Measurements from ENCODE around the gene SLC9A3.

The SLC9A3 gene

DNA sequence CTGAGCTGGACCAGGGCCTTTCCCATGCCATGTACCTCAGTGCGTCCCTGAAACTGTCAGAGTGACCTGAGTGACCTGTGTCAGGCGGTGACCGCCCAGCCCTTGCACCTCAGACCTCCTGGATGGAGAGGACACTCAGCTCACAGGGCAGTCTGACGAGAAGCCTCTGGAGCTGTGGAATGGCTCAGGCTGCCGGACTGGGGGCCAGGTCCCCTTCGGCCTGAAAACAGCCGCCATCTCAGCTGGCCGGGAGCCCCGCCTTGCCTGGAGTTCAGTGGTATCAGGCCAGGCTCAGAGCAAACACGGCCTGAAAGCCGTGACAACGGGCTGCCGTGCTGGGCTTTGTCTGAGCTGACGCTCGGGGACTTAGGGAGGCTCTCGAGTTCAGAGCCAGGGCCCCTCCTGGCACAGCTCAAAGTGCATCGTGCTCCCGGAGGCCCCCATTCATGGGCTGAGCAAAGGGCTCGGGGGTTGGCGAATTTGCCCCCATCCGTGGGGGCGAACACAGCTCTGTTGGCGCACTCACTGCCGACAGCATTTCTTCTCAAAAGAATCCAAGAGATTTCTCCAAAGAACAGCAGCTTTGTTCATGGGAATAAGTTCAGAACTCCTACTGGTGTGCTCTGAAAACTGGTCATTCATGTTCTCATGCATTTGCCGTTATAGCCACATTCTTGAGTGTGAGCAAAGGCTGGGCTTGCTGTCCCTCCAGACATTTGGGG, 8.4 kb upstream of the SLC9A3 start:
- no peak overlapping the region for H3K4me3 ChIP-seq (ENCODE audit: low read depth, low read length)
- TF ChIP-seq, protein P1, sequence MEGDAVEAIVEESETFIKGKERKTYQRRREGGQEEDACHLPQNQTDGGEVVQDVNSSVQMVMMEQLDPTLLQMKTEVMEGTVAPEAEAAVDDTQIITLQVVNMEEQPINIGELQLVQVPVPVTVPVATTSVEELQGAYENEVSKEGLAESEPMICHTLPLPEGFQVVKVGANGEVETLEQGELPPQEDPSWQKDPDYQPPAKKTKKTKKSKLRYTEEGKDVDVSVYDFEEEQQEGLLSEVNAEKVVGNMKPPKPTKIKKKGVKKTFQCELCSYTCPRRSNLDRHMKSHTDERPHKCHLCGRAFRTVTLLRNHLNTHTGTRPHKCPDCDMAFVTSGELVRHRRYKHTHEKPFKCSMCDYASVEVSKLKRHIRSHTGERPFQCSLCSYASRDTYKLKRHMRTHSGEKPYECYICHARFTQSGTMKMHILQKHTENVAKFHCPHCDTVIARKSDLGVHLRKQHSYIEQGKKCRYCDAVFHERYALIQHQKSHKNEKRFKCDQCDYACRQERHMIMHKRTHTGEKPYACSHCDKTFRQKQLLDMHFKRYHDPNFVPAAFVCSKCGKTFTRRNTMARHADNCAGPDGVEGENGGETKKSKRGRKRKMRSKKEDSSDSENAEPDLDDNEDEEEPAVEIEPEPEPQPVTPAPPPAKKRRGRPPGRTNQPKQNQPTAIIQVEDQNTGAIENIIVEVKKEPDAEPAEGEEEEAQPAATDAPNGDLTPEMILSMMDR (IDR thresholded peaks at IDR 0.05; ENCODE audit: low read depth, low read length): no peak

DNA sequence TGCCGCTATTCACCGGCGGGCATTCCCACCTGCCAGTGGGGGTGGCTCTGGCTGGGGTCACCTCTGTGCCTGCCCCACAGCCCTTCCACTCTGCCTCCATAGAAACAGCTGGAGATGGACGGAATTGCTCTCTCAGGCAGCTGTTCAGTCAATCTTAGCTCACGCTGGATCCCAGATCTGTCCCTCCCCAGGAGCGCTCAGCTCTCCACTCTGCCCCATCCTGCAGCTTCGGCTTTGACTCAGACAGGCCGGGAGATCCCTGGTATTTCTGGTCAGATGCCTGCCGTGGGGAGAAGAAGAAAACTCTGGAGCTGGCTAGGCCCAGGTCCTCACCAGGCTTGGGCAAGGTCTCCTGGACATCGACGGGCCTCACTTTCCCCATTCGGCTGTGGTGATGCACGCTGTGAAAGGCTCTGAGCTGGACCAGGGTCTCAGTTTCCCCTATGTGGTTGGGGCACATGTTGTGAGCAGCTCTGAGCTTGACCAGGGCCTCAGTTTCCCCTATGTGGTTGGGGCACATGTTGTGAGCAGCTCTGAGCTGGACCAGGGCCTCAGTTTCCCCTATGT, 7.6 kb upstream of the SLC9A3 start:
- TF ChIP-seq, protein P1 (IDR thresholded peaks at IDR 0.05; ENCODE audit: low read depth, low read length): no peak
- no peak overlapping the region for H3K4me3 ChIP-seq (ENCODE audit: low read depth, low read length)

DNA sequence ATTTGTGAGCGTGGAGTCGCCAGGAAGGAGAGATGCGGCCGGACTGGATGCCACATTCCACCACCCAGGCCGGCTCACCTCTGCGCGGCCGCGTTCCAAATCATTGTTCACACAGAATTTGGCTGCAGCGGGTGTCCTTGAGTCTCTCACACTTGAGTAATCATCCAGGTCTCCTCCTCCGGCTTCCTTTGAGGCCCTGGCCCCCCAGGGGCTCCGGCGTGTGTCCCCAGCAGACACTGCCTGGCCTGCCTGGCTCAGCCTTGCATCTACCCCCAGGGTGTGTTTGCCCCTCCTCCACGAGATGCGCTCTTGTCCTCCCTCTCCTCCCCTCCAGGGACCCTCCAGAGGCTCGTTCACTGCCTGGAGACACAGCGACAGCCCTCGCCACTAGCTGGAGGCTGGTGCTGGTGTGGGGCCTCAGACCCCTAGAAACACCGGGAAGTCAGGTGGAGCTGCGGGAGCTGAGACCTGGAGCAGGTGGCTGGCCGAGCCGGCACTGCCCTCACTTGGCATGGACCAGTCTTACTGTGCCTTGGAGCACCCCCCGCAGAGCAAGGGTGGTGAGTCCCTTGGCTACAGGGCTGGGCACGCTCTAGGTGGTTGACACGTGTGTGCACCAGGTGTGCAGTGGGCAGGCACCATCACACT, 7.0 kb upstream of the SLC9A3 start:
- TF ChIP-seq, protein P1 (IDR thresholded peaks at IDR 0.05; ENCODE audit: low read depth, low read length): no peak
- H3K4me3 ChIP-seq (ENCODE audit: low read depth, low read length): no peak overlapping the region

DNA sequence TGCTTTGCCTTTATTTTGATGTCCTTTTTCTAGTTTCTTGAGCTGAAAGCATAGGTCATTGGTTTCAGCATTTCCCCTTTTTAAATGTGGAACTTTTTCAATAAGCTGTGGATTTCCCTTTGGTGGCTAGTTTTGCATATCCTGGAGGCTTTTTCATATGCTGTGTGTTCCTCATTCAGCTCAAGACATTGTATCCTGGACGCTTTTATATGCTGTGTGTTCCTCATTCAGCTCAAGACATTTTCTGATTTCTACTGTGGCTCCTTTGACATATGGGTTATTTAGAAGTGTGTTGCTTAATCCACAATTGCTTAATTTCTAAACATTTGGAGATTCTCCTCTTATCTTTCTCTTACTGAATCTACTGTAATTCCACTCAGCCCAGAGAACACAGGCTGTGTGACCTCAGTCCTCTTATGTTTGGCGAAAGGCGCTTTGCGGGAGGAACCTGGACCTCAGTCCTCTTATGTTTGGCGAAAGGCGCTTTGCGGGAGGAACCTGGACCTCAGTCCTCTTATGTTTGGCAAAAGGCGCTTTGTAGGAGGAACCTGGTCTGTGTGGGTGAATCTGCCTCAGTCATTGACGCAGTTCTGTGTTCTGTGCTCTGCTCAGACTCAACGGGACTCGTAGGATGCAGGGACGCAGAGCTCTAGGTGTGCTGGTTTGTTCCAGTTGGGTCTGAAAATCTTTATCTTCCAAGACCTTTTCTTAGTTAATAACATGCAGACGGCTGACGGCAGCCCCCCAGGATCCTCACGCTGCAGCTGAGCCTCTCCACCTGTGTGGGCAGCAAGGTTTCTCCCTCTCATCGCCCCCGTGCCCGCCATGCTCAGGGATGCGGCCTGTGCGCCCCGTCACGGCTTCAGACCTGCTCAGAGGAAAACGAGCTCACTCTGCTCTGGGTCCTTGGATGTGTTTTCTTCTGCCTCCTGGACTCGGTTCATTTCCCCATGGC, 6.0 kb upstream of the SLC9A3 start:
- TF ChIP-seq, protein P1 (IDR thresholded peaks at IDR 0.05; ENCODE audit: low read depth, low read length): no peak
- no peak overlapping the region for H3K4me3 ChIP-seq (ENCODE audit: low read depth, low read length)

DNA sequence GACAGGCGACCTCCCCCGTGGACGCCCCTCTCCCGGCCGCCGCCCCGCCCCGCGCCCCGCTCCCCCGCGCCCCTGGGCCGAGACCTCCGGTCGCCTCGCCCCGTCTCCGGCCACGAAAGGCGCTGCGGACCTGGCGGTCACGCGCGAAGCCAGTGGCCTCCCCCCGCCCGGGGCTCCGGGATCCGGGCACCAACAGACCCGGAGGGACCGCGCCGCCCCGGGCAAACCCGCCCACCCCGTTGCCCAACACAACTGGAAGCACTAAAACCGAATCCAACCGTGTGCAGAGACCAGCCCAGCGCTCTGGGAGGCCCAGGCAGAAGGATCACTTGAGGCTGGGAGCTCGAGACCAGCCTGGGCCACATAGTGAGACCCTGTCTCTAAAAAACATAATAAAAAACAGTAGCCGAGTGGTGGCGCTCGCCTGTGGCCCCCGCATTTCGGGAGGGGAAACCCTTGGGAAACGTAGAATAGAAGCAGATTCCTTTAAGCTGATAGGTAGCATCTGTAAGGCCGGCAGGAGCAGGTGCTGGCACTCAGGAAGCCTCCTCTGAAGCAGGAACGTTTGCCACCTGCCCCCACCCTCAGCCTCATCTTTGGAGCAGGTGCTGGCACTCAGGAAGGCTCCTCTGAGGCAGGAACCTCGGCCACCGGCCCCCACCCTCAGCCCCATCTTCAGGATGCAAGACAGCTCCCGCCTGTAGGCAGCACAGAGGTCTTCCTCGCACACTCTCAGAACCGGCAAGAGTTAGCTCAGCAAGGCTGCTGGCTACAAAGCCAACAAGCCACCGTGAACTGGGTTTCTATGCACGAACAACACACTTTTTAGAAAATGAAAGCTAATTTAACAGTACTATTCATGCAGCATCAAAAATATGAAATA, 4.6 kb upstream of the SLC9A3 start:
- TF ChIP-seq, protein P1 (IDR thresholded peaks at IDR 0.05; ENCODE audit: low read depth, low read length): no peak
- no peak overlapping the region for H3K4me3 ChIP-seq (ENCODE audit: low read depth, low read length)

Data from WI38 (cell line).